Breast epithelium (tissue), 4 donors: ENCODE results near the gene BMI1. TPM values are rescaled to one million over a fixed set of nuclear protein-coding genes. Genes with fewer than 3 reads are reported as not detected.
A peak's percentile ranks its signal among the peaks of the same experiment; 100 is the strongest.
"Not testable (repeated sequence)": the region's sequence is repeated elsewhere in the genome, so short reads cannot be mapped to it uniquely, and the experiment has no call there.

Experiments used
- DNase-seq, 2 donors: peaks; one replicate each; pipeline ENCODE4 v3.0.0-alpha.2; 2019; ENCODE audit warnings: low spot score in 2 of 2
- H3K27ac ChIP-seq, 2 donors: fragments of 200-600 bp; sonication (generic) in 1 of 2; one replicate each; pipeline ENCODE4 v1.5.1; 2016 to 2019; ENCODE audit warnings: mild to moderate bottlenecking in 1 of 2
- H3K27me3 ChIP-seq, 2 donors: fragments of 200-600 bp; sonication (generic) in 1 of 2; one replicate each; pipeline versions ENCODE4 v1.5.1 to v1.6.0; 2017 to 2019; ENCODE audit warnings: control low read depth in 1 of 2, mild to moderate bottlenecking in 1 of 2
- H3K36me3 ChIP-seq: fragments of 200-600 bp; one replicate; pipeline ENCODE4 v1.5.1; 2019
- H3K4me1 ChIP-seq, 2 donors: fragments of 200-600 bp; sonication (generic); one replicate each; pipeline ENCODE4 v1.5.1; 2016 to 2019; ENCODE audit warnings: control low read depth in 1 of 2
- H3K4me3 ChIP-seq, 3 donors: fragments of 200-600 bp; sonication (generic); 1 replicate in 2 of 3; 2 replicates in 1 of 3; pipeline ENCODE4 v1.5.1; 2016 to 2019; ENCODE audit warnings: mild to moderate bottlenecking in 3 of 3, moderate library complexity in 2 of 3
- H3K9me3 ChIP-seq, 2 donors: fragments of 200-600 bp; sonication (generic) in 1 of 2; one replicate each; pipeline ENCODE4 v1.5.1; 2016 to 2019; ENCODE audit warnings: control low read depth in 1 of 2
- POLR2A ChIP-seq: fragments of 450-650 bp; IDR thresholded peaks from one replicate; pipeline ENCODE4 v1.6.1; 2016; ENCODE audit warnings: antibody characterized with exemption, mild to moderate bottlenecking, moderate library complexity
- POLR2AphosphoS5 ChIP-seq, 3 donors: sonication (generic); formaldehyde crosslinking; IDR thresholded peaks; one replicate each; pipeline ENCODE4 v1.6.1; 2017; ENCODE audit warnings: antibody characterized with exemption in 3 of 3
- intact Hi-C: fragments of 100-400 bp; cut with DNase I; formaldehyde crosslinking; loops from one replicate; pipeline ENCODE4 v1.15.1; 2023; ENCODE audit warnings: low total_unique reads
- total RNA-seq, 3 donors: library from RNA; depleted of rRNA; stranded (reverse); fragments of >200 nt; gene quantifications; one replicate each; pipeline ENCODE4 v1.1.0, GENCODE V29; 2016
- TF ChIP-seq, protein P1 (sequence below), 3 donors: fragments of 450-650 bp; IDR thresholded peaks; one replicate each; pipeline ENCODE4 v1.5.1; 2016 to 2017; ENCODE audit warnings: antibody characterized with exemption in 3 of 3, mild to moderate bottlenecking in 3 of 3, moderate library complexity in 3 of 3

The BMI1 gene
- total RNA-seq, 3 donors from 2014 or later = 48.5 to 92.3 (median 68.5) TPM

- H3K27me3 ChIP-seq = peaks cover 8 to 63% of the 10 kb centered on the region in 2 donors
- H3K36me3 ChIP-seq = no peaks in the 10 kb centered on the region
- H3K9me3 ChIP-seq = no peaks in the 10 kb centered on the region
- no peaks in the 10 kb centered on the region for H3K4me1 ChIP-seq
- intact Hi-C loops = no loop called here
- no peak for DNase-seq
- TF ChIP-seq, protein P1, sequence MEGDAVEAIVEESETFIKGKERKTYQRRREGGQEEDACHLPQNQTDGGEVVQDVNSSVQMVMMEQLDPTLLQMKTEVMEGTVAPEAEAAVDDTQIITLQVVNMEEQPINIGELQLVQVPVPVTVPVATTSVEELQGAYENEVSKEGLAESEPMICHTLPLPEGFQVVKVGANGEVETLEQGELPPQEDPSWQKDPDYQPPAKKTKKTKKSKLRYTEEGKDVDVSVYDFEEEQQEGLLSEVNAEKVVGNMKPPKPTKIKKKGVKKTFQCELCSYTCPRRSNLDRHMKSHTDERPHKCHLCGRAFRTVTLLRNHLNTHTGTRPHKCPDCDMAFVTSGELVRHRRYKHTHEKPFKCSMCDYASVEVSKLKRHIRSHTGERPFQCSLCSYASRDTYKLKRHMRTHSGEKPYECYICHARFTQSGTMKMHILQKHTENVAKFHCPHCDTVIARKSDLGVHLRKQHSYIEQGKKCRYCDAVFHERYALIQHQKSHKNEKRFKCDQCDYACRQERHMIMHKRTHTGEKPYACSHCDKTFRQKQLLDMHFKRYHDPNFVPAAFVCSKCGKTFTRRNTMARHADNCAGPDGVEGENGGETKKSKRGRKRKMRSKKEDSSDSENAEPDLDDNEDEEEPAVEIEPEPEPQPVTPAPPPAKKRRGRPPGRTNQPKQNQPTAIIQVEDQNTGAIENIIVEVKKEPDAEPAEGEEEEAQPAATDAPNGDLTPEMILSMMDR (IDR thresholded peaks at IDR 0.05) = no peak
- TF ChIP-seq POLR2AphosphoS5 (IDR thresholded peaks at IDR 0.05) (no peak), POLR2A (no peak)
- peak overlapping the region in 1 of 3 donors; percentile 50 for H3K4me3 ChIP-seq
- no peak overlapping the region for H3K27ac ChIP-seq
Observed at GRCh38 chr10:22346096-22346661, 25.3 kb downstream of the BMI1 start.

DNA sequence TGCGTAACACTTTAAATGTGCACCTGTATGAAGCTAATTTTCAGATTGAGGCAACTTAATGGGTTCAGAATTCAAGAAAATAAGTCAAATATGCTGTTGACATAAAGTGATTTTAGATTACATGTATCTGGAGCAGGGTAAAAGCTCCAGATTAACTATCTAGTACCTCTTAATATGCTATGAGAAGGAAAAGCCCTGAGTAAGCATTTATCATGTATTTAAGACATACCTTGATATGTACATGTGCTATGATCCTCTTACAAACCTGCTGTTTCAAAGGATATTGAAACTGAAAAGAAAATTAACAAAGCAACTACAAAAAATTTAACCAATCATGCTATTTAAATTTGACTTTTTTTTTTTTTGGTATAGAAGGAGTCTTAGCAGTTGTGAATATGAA, 28.9 kb downstream of the BMI1 start:
- Histone ChIP-seq H3K36me3 (no peaks in the 10 kb centered on the region), H3K27me3 (peaks cover 8 to 27% of the 10 kb centered on the region in 2 donors), H3K9me3 (no peaks in the 10 kb centered on the region), H3K4me3 (no peak overlapping the region), H3K4me1 (no peaks in the 10 kb centered on the region), H3K27ac (no peak overlapping the region)
- no peak for DNase-seq
- intact Hi-C loops = no loop called here
- TF ChIP-seq, protein P1 (IDR thresholded peaks at IDR 0.05) = no peak
- TF ChIP-seq POLR2AphosphoS5 (IDR thresholded peaks at IDR 0.05) = no peak
- no peak for TF ChIP-seq POLR2A

DNA sequence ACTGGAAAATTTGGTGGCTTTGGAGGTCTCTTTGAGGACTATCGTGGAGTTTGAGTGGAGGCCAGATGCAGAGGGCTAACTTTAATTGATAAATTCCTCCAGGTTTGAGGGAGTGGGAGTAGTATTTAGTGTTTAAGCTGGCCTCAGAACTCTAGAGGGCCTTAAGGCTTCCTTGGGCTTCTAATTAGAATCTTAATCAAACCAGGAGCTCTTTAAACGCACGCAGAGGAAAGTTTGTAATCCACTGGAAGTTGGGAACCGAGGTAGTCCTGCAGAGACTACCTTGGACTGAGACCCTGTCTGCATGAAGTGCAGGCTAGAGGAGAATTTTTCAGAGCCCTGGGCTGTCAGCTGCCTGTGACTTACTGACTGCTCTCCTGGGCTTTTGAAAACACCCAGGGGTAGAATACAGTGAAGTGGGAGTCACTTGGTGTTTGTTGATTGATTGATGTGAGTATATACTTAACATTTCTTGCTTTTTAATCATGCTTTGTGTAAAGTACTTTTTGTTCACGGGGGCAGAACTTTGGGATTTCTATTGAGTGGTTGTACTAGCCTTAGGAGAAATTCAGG, 30.3 kb downstream of the BMI1 start:
- intact Hi-C loops = no loop called here
- Histone ChIP-seq H3K4me3 (no peak overlapping the region), H3K9me3 (no peaks in the 10 kb centered on the region), H3K27me3 (peaks cover 0 to 13% of the 10 kb centered on the region in 2 donors), H3K27ac (no peak overlapping the region), H3K36me3 (no peaks in the 10 kb centered on the region), H3K4me1 (no peaks in the 10 kb centered on the region)
- DNase-seq = no peak
- TF ChIP-seq POLR2AphosphoS5 (IDR thresholded peaks at IDR 0.05) = no peak
- no peak for TF ChIP-seq POLR2A
- TF ChIP-seq, protein P1 (IDR thresholded peaks at IDR 0.05) = no peak

GRCh38 chr10:22356324-22356873, 35.5 kb downstream of the BMI1 start:
- H3K4me1 ChIP-seq = no peaks in the 10 kb centered on the region
- no peaks in the 10 kb centered on the region for H3K27me3 ChIP-seq
- no peaks in the 10 kb centered on the region for H3K36me3 ChIP-seq
- no peaks in the 10 kb centered on the region for H3K9me3 ChIP-seq
- no peak for TF ChIP-seq POLR2AphosphoS5 (IDR thresholded peaks at IDR 0.05)
- TF ChIP-seq, protein P1 (IDR thresholded peaks at IDR 0.05) = no peak
- TF ChIP-seq POLR2A = no peak
- intact Hi-C loops = no loop called here
- H3K27ac ChIP-seq = no peak overlapping the region
- DNase-seq = no peak
- no peak overlapping the region for H3K4me3 ChIP-seq

- H3K9me3 ChIP-seq, H3K4me1 ChIP-seq, H3K36me3 ChIP-seq, H3K27ac ChIP-seq, H3K4me3 ChIP-seq, H3K27me3 ChIP-seq, intact Hi-C loops, DNase-seq: not testable (repeated sequence)
Observed at GRCh38 chr10:22357770-22358169, 36.9 kb downstream of the BMI1 start.
